ENCODE data around the gene DHX40. TPM values are rescaled to one million over a fixed set of nuclear protein-coding genes. Genes with fewer than 3 reads are reported as not detected.
"Not testable (repeated sequence)": the region's sequence is repeated elsewhere in the genome, so short reads cannot be mapped to it uniquely, and the experiment has no call there.

The DHX40 gene
- total RNA-seq, 4 donors from 2014 or later: 47.8 to 65.4 (median 59.7) TPM

GRCh38 chr17:59651346-59651745 lies 85.9 kb downstream of the DHX40 start:
- H3K36me3 ChIP-seq: peaks cover 48 to 49% of the 10 kb centered on the region in 2 donors
- intact Hi-C loops (cut with DNase I): no loop called here

DNA sequence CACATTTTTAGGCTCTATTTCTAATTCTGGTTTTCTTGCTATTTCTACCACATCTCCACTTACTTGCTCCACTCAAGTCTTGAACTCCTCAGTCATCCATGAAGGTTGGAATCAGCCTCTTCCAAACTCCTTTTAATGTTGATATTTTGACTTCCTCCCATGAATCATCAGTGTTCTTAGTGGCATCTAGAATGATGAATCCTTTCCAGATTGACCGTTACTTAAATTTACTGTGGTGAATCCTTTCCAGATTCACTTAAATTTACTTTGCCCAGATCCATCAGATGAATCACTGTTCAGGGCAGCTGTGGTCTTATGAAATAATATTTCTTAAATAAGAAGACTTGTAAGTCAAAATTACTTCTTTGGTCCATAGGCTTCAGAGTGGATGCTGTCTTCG lies 86.7 kb downstream of the DHX40 start:
- Histone ChIP-seq H3K27ac (no peak overlapping the region), H3K4me3 (replicated peaks in 1 of 3) (no peak overlapping the region), H3K4me1 (peaks cover 0 to under 1% of the 10 kb centered on the region in 2 donors), H3K36me3 (peaks cover 53% of the 10 kb centered on the region in 2 donors), H3K9me3 (no peaks in the 10 kb centered on the region), H3K27me3 (no peaks in the 10 kb centered on the region)
- intact Hi-C loops (cut with DNase I): no loop called here
- TF ChIP-seq POLR2A (IDR thresholded peaks at IDR 0.05): no peak
- TF ChIP-seq, protein P1, sequence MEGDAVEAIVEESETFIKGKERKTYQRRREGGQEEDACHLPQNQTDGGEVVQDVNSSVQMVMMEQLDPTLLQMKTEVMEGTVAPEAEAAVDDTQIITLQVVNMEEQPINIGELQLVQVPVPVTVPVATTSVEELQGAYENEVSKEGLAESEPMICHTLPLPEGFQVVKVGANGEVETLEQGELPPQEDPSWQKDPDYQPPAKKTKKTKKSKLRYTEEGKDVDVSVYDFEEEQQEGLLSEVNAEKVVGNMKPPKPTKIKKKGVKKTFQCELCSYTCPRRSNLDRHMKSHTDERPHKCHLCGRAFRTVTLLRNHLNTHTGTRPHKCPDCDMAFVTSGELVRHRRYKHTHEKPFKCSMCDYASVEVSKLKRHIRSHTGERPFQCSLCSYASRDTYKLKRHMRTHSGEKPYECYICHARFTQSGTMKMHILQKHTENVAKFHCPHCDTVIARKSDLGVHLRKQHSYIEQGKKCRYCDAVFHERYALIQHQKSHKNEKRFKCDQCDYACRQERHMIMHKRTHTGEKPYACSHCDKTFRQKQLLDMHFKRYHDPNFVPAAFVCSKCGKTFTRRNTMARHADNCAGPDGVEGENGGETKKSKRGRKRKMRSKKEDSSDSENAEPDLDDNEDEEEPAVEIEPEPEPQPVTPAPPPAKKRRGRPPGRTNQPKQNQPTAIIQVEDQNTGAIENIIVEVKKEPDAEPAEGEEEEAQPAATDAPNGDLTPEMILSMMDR (IDR thresholded peaks at IDR 0.05): no peak
- 87 to 96% methylated on average over 2 of the region's 2 CpGs for WGBS, 2 donors
- no peak for DNase-seq

More at GRCh38 chr17:59651346-59651745, 85.9 kb downstream of the DHX40 start:
- DNase-seq: no peak
- no peaks in the 10 kb centered on the region for H3K27me3 ChIP-seq
- TF ChIP-seq, protein P1 (IDR thresholded peaks at IDR 0.05): no peak
- TF ChIP-seq POLR2A (IDR thresholded peaks at IDR 0.05): no peak
- H3K27ac ChIP-seq: no peak overlapping the region
- H3K4me1 ChIP-seq: peaks cover 7 to 8% of the 10 kb centered on the region in 2 donors
- H3K4me3 ChIP-seq (replicated peaks in 1 of 3): no peak overlapping the region
- no peaks in the 10 kb centered on the region for H3K9me3 ChIP-seq

GRCh38 chr17:59656624-59657023 lies 91.2 kb downstream of the DHX40 start:
- H3K4me3 ChIP-seq (replicated peaks in 1 of 3); H3K4me1 ChIP-seq; H3K27ac ChIP-seq; H3K27me3 ChIP-seq; H3K9me3 ChIP-seq; DNase-seq; intact Hi-C loops (cut with DNase I): not testable (repeated sequence)
- WGBS, 2 donors: 92 to 97% methylated on average over 7 of the region's 7 CpGs
- H3K36me3 ChIP-seq: peaks cover 65% of the 10 kb centered on the region in 2 donors

Small RNA genes lying within 50 kb of the gene (small RNA-seq; reads per million reads assigned to genes)
- not detected for gene RNU4-13P

Other genes starting within 250 kb of the DHX40 start
- 10 to 100 TPM; 29.5 to 67.2 (median 39.9) TPM for gene YPEL2, start 234.0 kb upstream of the DHX40 start, total RNA-seq
- 100 to 1,000 TPM; 250 to 474 (median 364) TPM for gene CLTC, start 54.3 kb downstream of the DHX40 start, total RNA-seq
- gene PTRH2, start 141.8 kb downstream of the DHX40 start, total RNA-seq: 10 to 100 TPM in 3 of 4 donors, 1 to 10 TPM in 1; 9.6 to 27.4 (median 21.7) TPM
- 100 to 1,000 TPM in 3 of 4 donors, 10 to 100 TPM in 1; 98.5 to 168 (median 125) TPM for gene VMP1, start 142.0 kb downstream of the DHX40 start, total RNA-seq